Panc1 (cell line): ENCODE data around the gene RPF1. TPM values are rescaled to one million over a fixed set of nuclear protein-coding genes. Genes with fewer than 3 reads are reported as not detected.

Source experiments
- ATAC-seq: fragments of 200-7000 bp; cut with Tn5 transposase; 2 replicates; pipeline ENCODE4 v1.9.1; 2020; ENCODE audit warnings: mild to moderate bottlenecking, moderate library complexity
- BruUV-seq: library from RNA; stranded (reverse); fragments of 400-500 nt; replicated peaks from 2 replicates; lab custom pipeline; 2021; lab: Mats Ljungman, UMichigan
- CTCF ChIA-PET: fragments of 300-600 bp; sonication (Branson Sonifier 250); formaldehyde crosslinking; loops from one replicate; lab custom pipeline; 2022; ENCODE audit warnings: antibody characterized with exemption; lab: Charles Lee
- POLR2A ChIA-PET: fragments of 300-600 bp; sonication (Branson Sonifier 250); formaldehyde crosslinking; loops from one replicate; lab custom pipeline; 2022; ENCODE audit warnings: antibody characterized with exemption; lab: Charles Lee
- DNase-seq: peaks from one replicate; pipeline ENCODE4 v3.0.0-alpha.2; 2010; ENCODE audit warnings: low read depth, low spot score
- H3K27ac ChIP-seq: 2 replicates; pipeline ENCODE4 v1.5.1; 2011; ENCODE audit warnings: mild to moderate bottlenecking, low read length, inconsistent platforms
- H3K27me3 ChIP-seq: fragments of 200-500 bp; sonication (Bioruptor generic); 2 replicates; pipeline ENCODE4 v1.6.0; 2014; ENCODE audit warnings: low read length, inconsistent platforms; ENCODE audit not compliant: control insufficient read depth, insufficient read depth
- H3K36me3 ChIP-seq: fragments of 200-500 bp; sonication (Bioruptor generic); 2 replicates; pipeline ENCODE4 v1.5.1; 2014; ENCODE audit warnings: inconsistent platforms, mild to moderate bottlenecking, low read length, moderate library complexity; ENCODE audit not compliant: control insufficient read depth, insufficient read depth
- H3K4me1 ChIP-seq: 2 replicates; pipeline ENCODE4 v1.5.1; 2011; ENCODE audit warnings: inconsistent platforms, mild to moderate bottlenecking, low read length, moderate library complexity; ENCODE audit not compliant: control insufficient read depth, insufficient read depth
- H3K4me3 ChIP-seq, 2 experiments: 2 replicates each; pipeline ENCODE4 v1.5.1; 2011 to 2012; ENCODE audit warnings: low read depth in 2 of 2, low read length in 2 of 2, mild to moderate bottlenecking in 2 of 2, inconsistent platforms in 1 of 2, moderate library complexity in 1 of 2
- H3K9me3 ChIP-seq: fragments of 200-500 bp; sonication (Bioruptor generic); 2 replicates; pipeline ENCODE4 v1.5.1; 2014; ENCODE audit warnings: low read depth, mild to moderate bottlenecking, inconsistent platforms, low read length, moderate library complexity; ENCODE audit not compliant: control insufficient read depth, insufficient read depth
- CTCF ChIP-seq: fragments of 450-650 bp; IDR thresholded peaks from 2 replicates; pipeline ENCODE4 v1.5.1; 2017; ENCODE audit warnings: mild to moderate bottlenecking
- POLR2AphosphoS5 ChIP-seq: IDR thresholded peaks from 2 replicates; pipeline ENCODE4 v1.6.1; 2012; ENCODE audit warnings: mild to moderate bottlenecking, low read depth, low read length, moderate library complexity
- SIN3A ChIP-seq: IDR thresholded peaks from 2 replicates; pipeline ENCODE4 v1.6.1; 2012; ENCODE audit warnings: low read depth, mild to moderate bottlenecking, low read length, moderate library complexity, borderline replicate concordance; ENCODE audit not compliant: insufficient read depth
- TCF7L2 ChIP-seq: IDR thresholded peaks from 2 replicates; pipeline ENCODE4 v1.6.1; 2011; ENCODE audit warnings: mild to moderate bottlenecking, low read depth, low read length, inconsistent platforms
- in situ Hi-C: cut with HindIII; loops from 2 replicates; pipeline ENCODE4 v1.10.0; 2016; ENCODE audit warnings: low sequenced_read_pairs, low pct_unique_long_range_greater_than_20kb
- intact Hi-C: fragments of 100-400 bp; cut with micrococcal nuclease; formaldehyde crosslinking; loops from one replicate; pipeline ENCODE4 v1.10.0; 2022; ENCODE audit not compliant: unreplicated experiment
- total RNA-seq: library from RNA; stranded (reverse); gene quantifications from one replicate; pipeline ENCODE4 v1.2.1, GENCODE V29; 2021; ENCODE audit not compliant: unreplicated experiment
- TF ChIP-seq, protein P1 (sequence below), 2 experiments: IDR thresholded peaks; 2 replicates each; pipeline ENCODE4 v1.6.1; 2011 to 2012; ENCODE audit warnings: low read depth in 2 of 2, control low read depth in 1 of 2, low read length in 1 of 2, mild to moderate bottlenecking in 1 of 2, moderate library complexity in 1 of 2; ENCODE audit not compliant: insufficient read depth in 1 of 2

Gene RPF1
- total RNA-seq, 1 experiment from 2014 or later, result 73.0 TPM

DNA sequence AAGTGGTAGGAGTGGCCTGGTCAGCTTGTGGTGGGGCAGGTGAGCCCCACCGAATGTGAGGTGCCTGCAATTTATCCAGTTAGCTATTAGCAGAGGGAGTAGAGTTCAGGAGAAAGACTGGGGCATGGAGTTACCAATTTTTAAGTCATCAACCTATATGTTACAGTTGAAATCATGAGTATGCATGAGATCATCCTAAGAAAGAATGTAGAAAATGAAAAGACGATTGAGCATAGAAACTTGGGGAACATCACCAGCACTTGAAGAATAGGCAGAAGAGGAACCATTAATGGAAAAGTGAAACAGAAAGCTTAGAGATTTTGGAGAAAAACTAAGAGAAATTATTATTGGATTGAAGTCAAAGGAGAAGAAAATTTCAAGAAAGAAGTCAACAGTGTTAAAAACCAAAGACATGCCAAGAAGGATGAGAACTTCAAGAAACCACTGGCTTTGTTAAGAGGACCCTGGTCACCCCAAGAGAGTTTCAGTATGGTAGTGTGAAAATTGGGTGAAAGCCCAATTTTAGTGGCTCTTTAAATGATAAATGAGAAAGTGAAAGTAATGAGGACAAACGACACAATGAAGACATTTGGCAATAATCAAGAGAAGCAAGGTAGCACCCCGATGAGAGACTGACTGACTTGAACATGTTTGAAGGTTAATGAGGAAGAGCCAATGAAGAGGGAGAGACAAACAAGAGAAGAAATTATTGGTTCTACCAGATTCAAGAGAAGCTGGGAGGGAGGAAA lies 44.1 kb upstream of the RPF1 start:
- no peak for DNase-seq
- in situ Hi-C loops (no loop called here), intact Hi-C loops (loop anchor here (5.0 to 10.0 kb wide), 4 partner anchors 133 to 530 kb away; partner anchors contain the start of gene SAMD13)
- peaks cover 6% of the 10 kb centered on the region; the same call in 1 of the 2 replicates for H3K9me3 ChIP-seq
- ChIA-PET CTCF (interaction anchor here (0.7 to 1.1 kb wide), 4 partner anchors 41 to 468 kb away, joined by 3 to 12 read pairs (median 5); no protein-coding TSS in a partner anchor), POLR2A (no interaction called here)
- ATAC-seq, result no peak
- no peaks in the 10 kb centered on the region for H3K36me3 ChIP-seq
- peak overlapping the region; percentile 1; the same call in 1 of the 2 replicates for H3K27ac ChIP-seq
- BruUV-seq, result no TSS peak
- no peak for TF ChIP-seq TCF7L2
- TF ChIP-seq, protein P1, sequence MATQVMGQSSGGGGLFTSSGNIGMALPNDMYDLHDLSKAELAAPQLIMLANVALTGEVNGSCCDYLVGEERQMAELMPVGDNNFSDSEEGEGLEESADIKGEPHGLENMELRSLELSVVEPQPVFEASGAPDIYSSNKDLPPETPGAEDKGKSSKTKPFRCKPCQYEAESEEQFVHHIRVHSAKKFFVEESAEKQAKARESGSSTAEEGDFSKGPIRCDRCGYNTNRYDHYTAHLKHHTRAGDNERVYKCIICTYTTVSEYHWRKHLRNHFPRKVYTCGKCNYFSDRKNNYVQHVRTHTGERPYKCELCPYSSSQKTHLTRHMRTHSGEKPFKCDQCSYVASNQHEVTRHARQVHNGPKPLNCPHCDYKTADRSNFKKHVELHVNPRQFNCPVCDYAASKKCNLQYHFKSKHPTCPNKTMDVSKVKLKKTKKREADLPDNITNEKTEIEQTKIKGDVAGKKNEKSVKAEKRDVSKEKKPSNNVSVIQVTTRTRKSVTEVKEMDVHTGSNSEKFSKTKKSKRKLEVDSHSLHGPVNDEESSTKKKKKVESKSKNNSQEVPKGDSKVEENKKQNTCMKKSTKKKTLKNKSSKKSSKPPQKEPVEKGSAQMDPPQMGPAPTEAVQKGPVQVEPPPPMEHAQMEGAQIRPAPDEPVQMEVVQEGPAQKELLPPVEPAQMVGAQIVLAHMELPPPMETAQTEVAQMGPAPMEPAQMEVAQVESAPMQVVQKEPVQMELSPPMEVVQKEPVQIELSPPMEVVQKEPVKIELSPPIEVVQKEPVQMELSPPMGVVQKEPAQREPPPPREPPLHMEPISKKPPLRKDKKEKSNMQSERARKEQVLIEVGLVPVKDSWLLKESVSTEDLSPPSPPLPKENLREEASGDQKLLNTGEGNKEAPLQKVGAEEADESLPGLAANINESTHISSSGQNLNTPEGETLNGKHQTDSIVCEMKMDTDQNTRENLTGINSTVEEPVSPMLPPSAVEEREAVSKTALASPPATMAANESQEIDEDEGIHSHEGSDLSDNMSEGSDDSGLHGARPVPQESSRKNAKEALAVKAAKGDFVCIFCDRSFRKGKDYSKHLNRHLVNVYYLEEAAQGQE (IDR thresholded peaks at IDR 0.05; ENCODE audit: insufficient read depth in 1 of 2, low read depth in 2 of 2, low read length in 1 of 2), result no peak
- TF ChIP-seq SIN3A, result no peak
- TF ChIP-seq CTCF, result no peak
- TF ChIP-seq POLR2AphosphoS5, result no peak
- H3K27me3 ChIP-seq, result no peaks in the 10 kb centered on the region
- peaks cover 12% of the 10 kb centered on the region for H3K4me1 ChIP-seq
- H3K4me3 ChIP-seq, result no peak overlapping the region

GRCh38 chr1:84436876-84437655 lies 42.0 kb upstream of the RPF1 start:
- ChIA-PET CTCF (no interaction called here), POLR2A (no interaction called here)
- Histone ChIP-seq H3K4me1 (peaks cover 12% of the 10 kb centered on the region), H3K9me3 (no peaks in the 10 kb centered on the region), H3K27ac (no peak overlapping the region), H3K4me3 (no peak overlapping the region), H3K36me3 (no peaks in the 10 kb centered on the region), H3K27me3 (no peaks in the 10 kb centered on the region)
- no peak for DNase-seq
- no peak for TF ChIP-seq POLR2AphosphoS5
- TF ChIP-seq, protein P1 (IDR thresholded peaks at IDR 0.05; ENCODE audit: insufficient read depth in 1 of 2, low read depth in 2 of 2, low read length in 1 of 2), result no peak
- no peak for TF ChIP-seq TCF7L2
- no peak for TF ChIP-seq CTCF
- no peak for TF ChIP-seq SIN3A
- in situ Hi-C loops, result no loop called here
- no TSS peak for BruUV-seq
- no peak for ATAC-seq
- intact Hi-C loops, result loop anchor here (10.0 kb wide), 2 partner anchors 318 to 532 kb away; no protein-coding TSS in a partner anchor
